HCT116 (cell line): ENCODE data around the gene LYRM4. TPM values are rescaled to one million over a fixed set of nuclear protein-coding genes. Genes with fewer than 3 reads are reported as not detected.

Experiments
- ATAC-seq: fragments of 200-7000 bp; cut with Tn5 transposase; 2 replicates; pipeline ENCODE4 v1.9.1; 2020; ENCODE audit warnings: mild to moderate bottlenecking, moderate library complexity
- BruUV-seq: library from RNA; stranded (reverse); fragments of 400-500 nt; replicated peaks from 2 replicates; lab custom pipeline; 2021; lab: Mats Ljungman, UMichigan
- CTCF ChIA-PET: fragments of 300-600 bp; sonication (Branson Sonifier 250); formaldehyde crosslinking; loops from one replicate; lab custom pipeline; 2021; ENCODE audit warnings: antibody characterized with exemption; lab: Charles Lee
- POLR2A ChIA-PET: fragments of 300-600, 350-600 bp; sonication (Branson Sonifier 250); formaldehyde crosslinking; loops from one replicate; lab custom pipeline; 2021; ENCODE audit warnings: antibody characterized with exemption; lab: Charles Lee
- RAD21 ChIA-PET, 2 experiments: fragments of 300-600 bp; sonication (Branson Sonifier 250); formaldehyde crosslinking; loops; one replicate each; lab custom pipeline; 2023; ENCODE audit warnings: low total read pairs in 2 of 2; ENCODE audit not compliant: uncharacterized antibody in 2 of 2, unreplicated experiment in 2 of 2, low non-redundant PET in 1 of 2; lab: Charles Lee
- DNase-seq: peaks from one replicate; pipeline ENCODE4 v3.0.0-alpha.2; 2010; ENCODE audit warnings: low read depth, low spot score
- H2AFZ ChIP-seq: fragments of 200-600 bp; shearing (Covaris generic), sonication (generic); 2 replicates; pipeline ENCODE4 v1.6.1; 2017; ENCODE audit warnings: low read depth, mixed run types, mixed read lengths, antibody characterized with exemption, low read length; ENCODE audit not compliant: poor library complexity, severe bottlenecking
- H3K27ac ChIP-seq: 2 replicates; pipeline ENCODE4 v1.5.1; 2012; ENCODE audit warnings: low read depth, low read length
- H3K27me3 ChIP-seq: fragments of 200-600 bp; sonication (generic); 2 replicates; pipeline ENCODE4 v1.6.1; 2016; ENCODE audit warnings: mixed run types, low read length, mixed read lengths; ENCODE audit not compliant: insufficient read depth
- H3K36me3 ChIP-seq, 2 experiments: fragments of 200-500 bp in 1 of 2; fragments of 200-600 bp in 1 of 2; sonication (Bioruptor generic) in 1 of 2; sonication (generic) in 1 of 2; 2 replicates each; pipeline versions ENCODE4 v1.5.1 to v1.6.1; 2014 to 2016; ENCODE audit warnings: low read length in 2 of 2, inconsistent platforms in 1 of 2, mixed read lengths in 1 of 2, mixed run types in 1 of 2; ENCODE audit not compliant: insufficient read depth in 2 of 2, control insufficient read depth in 1 of 2
- H3K4me1 ChIP-seq, 2 experiments: fragments of 200-600 bp in 1 of 2; sonication (generic) in 1 of 2; 2 replicates each; pipeline versions ENCODE4 v1.5.1 to v1.6.1; 2012 to 2017; ENCODE audit warnings: low read length in 2 of 2, inconsistent platforms in 1 of 2, mild to moderate bottlenecking in 1 of 2, mixed read lengths in 1 of 2, mixed run types in 1 of 2, moderate library complexity in 1 of 2; ENCODE audit not compliant: insufficient read depth in 2 of 2, control insufficient read depth in 1 of 2
- H3K4me2 ChIP-seq: fragments of 200-600 bp; sonication (generic); 2 replicates; pipeline ENCODE4 v1.6.1; 2017; ENCODE audit warnings: mixed run types, low read length, mixed read lengths
- H3K4me3 ChIP-seq, 2 experiments: fragments of 200-600 bp in 1 of 2; sonication (generic) in 1 of 2; replicated peaks in 1 of 2; 2 replicates each; pipeline ENCODE4 v1.5.1; 2011 to 2016; ENCODE audit warnings: low read length in 2 of 2, control low read depth in 1 of 2, low read depth in 1 of 2, mild to moderate bottlenecking in 1 of 2, mixed read lengths in 1 of 2, mixed run types in 1 of 2
- H3K79me2 ChIP-seq: fragments of 200-600 bp; sonication (generic); 2 replicates; pipeline ENCODE4 v1.6.1; 2017; ENCODE audit warnings: mild to moderate bottlenecking, mixed run types, low read length, moderate library complexity, mixed read lengths; ENCODE audit not compliant: insufficient read depth
- H3K9ac ChIP-seq: fragments of 200-600 bp; sonication (generic); 2 replicates; pipeline ENCODE4 v1.6.1; 2016; ENCODE audit warnings: low read length, mixed read lengths
- H3K9me2 ChIP-seq: fragments of 200-600 bp; sonication (generic), shearing (Covaris generic); 2 replicates; pipeline ENCODE4 v1.6.1; 2017; ENCODE audit warnings: mixed run types, mild to moderate bottlenecking, moderate library complexity; ENCODE audit not compliant: insufficient read depth
- H3K9me3 ChIP-seq, 2 experiments: fragments of 200-500 bp in 1 of 2; fragments of 200-600 bp in 1 of 2; sonication (Bioruptor generic) in 1 of 2; sonication (generic) in 1 of 2; 2 replicates each; pipeline ENCODE4 v1.6.1; 2014 to 2017; ENCODE audit warnings: low read length in 2 of 2, mixed read lengths in 2 of 2, inconsistent platforms in 1 of 2, low read depth in 1 of 2, mild to moderate bottlenecking in 1 of 2, mixed run types in 1 of 2, moderate library complexity in 1 of 2; ENCODE audit not compliant: control insufficient read depth in 1 of 2, insufficient read depth in 1 of 2
- H4K20me1 ChIP-seq: fragments of 200-600 bp; sonication (generic), shearing (Covaris generic); 2 replicates; pipeline ENCODE4 v1.6.1; 2017; ENCODE audit warnings: mixed run types, mild to moderate bottlenecking, moderate library complexity; ENCODE audit not compliant: insufficient read depth
- EZH2 ChIP-seq: fragments of 200-600 bp; sonication (generic); IDR thresholded peaks from 2 replicates; pipeline ENCODE4 v1.6.1; 2017; ENCODE audit warnings: antibody characterized with exemption, mixed run types
- FOSL1 ChIP-seq: IDR thresholded peaks from 2 replicates; pipeline ENCODE4 v1.6.1; 2012; ENCODE audit warnings: low read depth
- JUND ChIP-seq: IDR thresholded peaks from 2 replicates; pipeline ENCODE4 v1.6.1; 2012
- RAD21 ChIP-seq: IDR thresholded peaks from 2 replicates; pipeline ENCODE4 v1.6.1; 2012; ENCODE audit warnings: low read depth, mild to moderate bottlenecking
- ZFX ChIP-seq: fragments of 450-650 bp; IDR thresholded peaks from 2 replicates; pipeline ENCODE4 v1.6.1; 2017
- intact Hi-C: fragments of 100-400 bp; cut with micrococcal nuclease; formaldehyde crosslinking; loops from 2 replicates; pipeline ENCODE4 v1.10.0; 2022
- total RNA-seq: library from RNA; stranded (reverse); gene quantifications from one replicate; pipeline ENCODE4 v1.2.1, GENCODE V29; 2021; ENCODE audit not compliant: unreplicated experiment

Gene LYRM4
- total RNA-seq, 1 experiment from 2014 or later = 30.1 TPM

DNA sequence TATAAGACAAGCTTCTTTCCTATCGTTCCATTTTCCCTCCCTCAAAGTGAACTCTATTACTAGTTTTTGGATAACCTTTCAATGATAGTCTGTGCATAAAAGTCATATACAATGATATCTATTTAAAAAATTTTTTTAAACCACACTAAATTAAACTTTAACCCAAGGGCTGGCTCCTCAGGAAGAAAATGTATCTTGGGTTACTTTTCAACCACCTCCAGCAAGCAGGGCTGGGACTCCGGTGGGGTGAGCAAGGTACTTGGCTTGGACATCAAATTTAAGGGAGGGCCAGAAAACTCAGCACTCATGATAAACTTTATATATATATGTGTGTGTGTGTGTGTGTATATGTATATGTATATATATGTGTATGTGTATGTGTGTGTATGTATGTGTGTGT, 189.5 kb downstream of the LYRM4 start:
- no peak overlapping the region for H3K27ac ChIP-seq
- no peaks in the 10 kb centered on the region for H3K27me3 ChIP-seq
- no peak overlapping the region for H3K4me3 ChIP-seq
- TF ChIP-seq FOSL1 (no peak), ZFX (no peak), RAD21 (no peak), EZH2 (no peak), JUND (no peak)
- no peaks in the 10 kb centered on the region for H3K9me2 ChIP-seq
- ChIA-PET CTCF (no interaction called here), POLR2A (no interaction called here), RAD21 (no interaction called here)
- intact Hi-C loops = no loop called here
- no peak overlapping the region for H2AFZ ChIP-seq
- no peaks in the 10 kb centered on the region for H3K4me1 ChIP-seq
- BruUV-seq = no TSS peak
- no peaks in the 10 kb centered on the region for H3K79me2 ChIP-seq
- no peaks in the 10 kb centered on the region for H4K20me1 ChIP-seq
- no peak overlapping the region for H3K4me2 ChIP-seq
- H3K36me3 ChIP-seq = no peaks in the 10 kb centered on the region
- no peaks in the 10 kb centered on the region for H3K9me3 ChIP-seq
- no peak for ATAC-seq
- DNase-seq = no peak
- no peak overlapping the region for H3K9ac ChIP-seq

DNA sequence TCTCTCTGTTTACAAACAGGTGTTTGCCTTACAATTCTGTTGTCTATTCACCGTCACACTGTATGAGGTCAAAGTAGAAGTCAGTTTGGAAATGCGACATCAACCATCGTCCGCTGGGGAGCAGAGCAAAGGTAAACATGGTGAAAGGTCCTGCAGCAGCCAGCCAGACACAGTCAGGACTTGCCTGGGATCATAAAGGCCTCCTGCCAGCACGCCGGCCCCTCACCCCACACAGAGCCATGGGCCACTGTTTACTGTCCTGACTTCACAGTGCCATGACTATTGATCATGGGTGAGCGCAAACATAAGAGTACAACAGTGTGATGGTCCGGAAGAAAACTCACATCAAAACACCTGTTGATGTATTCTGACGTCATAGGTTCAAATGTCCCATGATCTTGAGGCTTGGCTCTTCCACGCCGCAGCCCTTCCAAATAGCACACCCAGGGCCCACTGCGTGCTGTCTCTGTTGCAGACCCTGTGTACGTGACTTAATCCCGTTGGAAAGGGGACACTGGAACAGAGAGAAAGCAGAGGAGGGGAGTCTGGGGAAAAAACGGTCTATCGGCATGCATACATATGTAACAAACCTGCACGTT, 192.5 kb downstream of the LYRM4 start:
- Histone ChIP-seq H4K20me1 (no peaks in the 10 kb centered on the region), H3K4me2 (no peak overlapping the region), H3K79me2 (no peaks in the 10 kb centered on the region), H3K4me3 (no peak overlapping the region), H3K27me3 (no peaks in the 10 kb centered on the region), H3K9me2 (no peaks in the 10 kb centered on the region), H3K9ac (no peak overlapping the region), H2AFZ (no peak overlapping the region), H3K27ac (no peak overlapping the region), H3K4me1 (no peaks in the 10 kb centered on the region), H3K36me3 (no peaks in the 10 kb centered on the region), H3K9me3 (no peaks in the 10 kb centered on the region)
- no TSS peak for BruUV-seq
- ATAC-seq (no peak), DNase-seq (no peak)
- TF ChIP-seq ZFX = no peak
- RAD21 ChIA-PET = no interaction called here
- POLR2A ChIA-PET = no interaction called here
- intact Hi-C loops = no loop called here
- CTCF ChIA-PET = no interaction called here
